Erythroblast (primary cell): Measurements from ENCODE around the gene CUX1.

Experiments
- GATA1 ChIP-seq: IDR thresholded peaks from 2 replicates; pipeline ENCODE4 v1.6.1; 2011; ENCODE audit warnings: low read depth, mild to moderate bottlenecking, control low read depth, low read length, moderate library complexity
- POLR2A ChIP-seq: IDR thresholded peaks from 2 replicates; pipeline ENCODE4 v1.6.1; 2011; ENCODE audit warnings: mild to moderate bottlenecking, low read length

- no peak for TF ChIP-seq POLR2A
- no peak for TF ChIP-seq GATA1
Observed at GRCh38 chr7:101996131-101996691, 178.8 kb downstream of the CUX1 start.
